RPMI7951 (cell line): ENCODE data around the gene ARHGAP10. TPM values are rescaled to one million over a fixed set of nuclear protein-coding genes. Genes with fewer than 3 reads are reported as not detected.

Experiments
- DNase-seq: peaks from one replicate; pipeline ENCODE4 v3.0.0-alpha.2; 2012; ENCODE audit warnings: low read depth
- total RNA-seq: library from RNA; depleted of rRNA; stranded (reverse); fragments of >200 nt; shearing (Covaris generic); gene quantifications from 2 replicates; pipeline ENCODE4 v1.2.3, GENCODE V29; 2014

The ARHGAP10 gene
- total RNA-seq, 1 experiment from 2014 or later = 16.9 TPM

- no peak for DNase-seq
These were observed 218.4 kb downstream of the ARHGAP10 start for GRCh38 chr4:147950261-147950660.

GRCh38 chr4:147950841-147951240 lies 219.0 kb downstream of the ARHGAP10 start:
- DNase-seq = no peak

GRCh38 chr4:147954850-147955249 lies 223.0 kb downstream of the ARHGAP10 start:
- DNase-seq = no peak

- no peak for DNase-seq
These were observed 224.1 kb downstream of the ARHGAP10 start for GRCh38 chr4:147955827-147956558.

- DNase-seq = no peak
These were observed 225.6 kb downstream of the ARHGAP10 start for GRCh38 chr4:147957446-147957845.

- DNase-seq = no peak
These were observed 226.2 kb downstream of the ARHGAP10 start for GRCh38 chr4:147958057-147958456.

- no peak for DNase-seq
These were observed 226.7 kb downstream of the ARHGAP10 start for GRCh38 chr4:147958489-147959065.

- DNase-seq = no peak
These were observed 229.1 kb downstream of the ARHGAP10 start for GRCh38 chr4:147960971-147961370.

GRCh38 chr4:147963839-147964238 lies 232.0 kb downstream of the ARHGAP10 start:
- DNase-seq = no peak

GRCh38 chr4:147964266-147964880 lies 232.5 kb downstream of the ARHGAP10 start:
- no peak for DNase-seq

- no peak for DNase-seq
These were observed 233.2 kb downstream of the ARHGAP10 start for GRCh38 chr4:147965056-147965455.

GRCh38 chr4:147965873-147966272 lies 234.0 kb downstream of the ARHGAP10 start:
- no peak for DNase-seq

- DNase-seq = no peak
These were observed 236.8 kb downstream of the ARHGAP10 start for GRCh38 chr4:147968641-147969040.

- DNase-seq = no peak
These were observed 237.9 kb downstream of the ARHGAP10 start for GRCh38 chr4:147969573-147970385.

- no peak for DNase-seq
These were observed 239.2 kb downstream of the ARHGAP10 start for GRCh38 chr4:147971116-147971515.

GRCh38 chr4:147975325-147975724 lies 243.4 kb downstream of the ARHGAP10 start:
- no peak for DNase-seq

- DNase-seq = peak; percentile 37
These were observed 244.3 kb downstream of the ARHGAP10 start for GRCh38 chr4:147975933-147976928.

GRCh38 chr4:147980586-147980985 lies 248.7 kb downstream of the ARHGAP10 start:
- no peak for DNase-seq

GRCh38 chr4:147981305-147981704 lies 249.4 kb downstream of the ARHGAP10 start:
- no peak for DNase-seq

- peak; percentile 28 for DNase-seq
These were observed 252.3 kb downstream of the ARHGAP10 start for GRCh38 chr4:147984065-147984777.
